GM18511 (cell line): ENCODE data around the gene ABCA2.

ENCODE experiments used
- ATAC-seq: cut with Tn5 transposase; IDR thresholded peaks from one replicate; pipeline ENCODE4 v1.9.1; 2021; ENCODE audit warnings: mild to moderate bottlenecking, moderate library complexity; ENCODE audit not compliant: unreplicated experiment

The ABCA2 gene, protein sequence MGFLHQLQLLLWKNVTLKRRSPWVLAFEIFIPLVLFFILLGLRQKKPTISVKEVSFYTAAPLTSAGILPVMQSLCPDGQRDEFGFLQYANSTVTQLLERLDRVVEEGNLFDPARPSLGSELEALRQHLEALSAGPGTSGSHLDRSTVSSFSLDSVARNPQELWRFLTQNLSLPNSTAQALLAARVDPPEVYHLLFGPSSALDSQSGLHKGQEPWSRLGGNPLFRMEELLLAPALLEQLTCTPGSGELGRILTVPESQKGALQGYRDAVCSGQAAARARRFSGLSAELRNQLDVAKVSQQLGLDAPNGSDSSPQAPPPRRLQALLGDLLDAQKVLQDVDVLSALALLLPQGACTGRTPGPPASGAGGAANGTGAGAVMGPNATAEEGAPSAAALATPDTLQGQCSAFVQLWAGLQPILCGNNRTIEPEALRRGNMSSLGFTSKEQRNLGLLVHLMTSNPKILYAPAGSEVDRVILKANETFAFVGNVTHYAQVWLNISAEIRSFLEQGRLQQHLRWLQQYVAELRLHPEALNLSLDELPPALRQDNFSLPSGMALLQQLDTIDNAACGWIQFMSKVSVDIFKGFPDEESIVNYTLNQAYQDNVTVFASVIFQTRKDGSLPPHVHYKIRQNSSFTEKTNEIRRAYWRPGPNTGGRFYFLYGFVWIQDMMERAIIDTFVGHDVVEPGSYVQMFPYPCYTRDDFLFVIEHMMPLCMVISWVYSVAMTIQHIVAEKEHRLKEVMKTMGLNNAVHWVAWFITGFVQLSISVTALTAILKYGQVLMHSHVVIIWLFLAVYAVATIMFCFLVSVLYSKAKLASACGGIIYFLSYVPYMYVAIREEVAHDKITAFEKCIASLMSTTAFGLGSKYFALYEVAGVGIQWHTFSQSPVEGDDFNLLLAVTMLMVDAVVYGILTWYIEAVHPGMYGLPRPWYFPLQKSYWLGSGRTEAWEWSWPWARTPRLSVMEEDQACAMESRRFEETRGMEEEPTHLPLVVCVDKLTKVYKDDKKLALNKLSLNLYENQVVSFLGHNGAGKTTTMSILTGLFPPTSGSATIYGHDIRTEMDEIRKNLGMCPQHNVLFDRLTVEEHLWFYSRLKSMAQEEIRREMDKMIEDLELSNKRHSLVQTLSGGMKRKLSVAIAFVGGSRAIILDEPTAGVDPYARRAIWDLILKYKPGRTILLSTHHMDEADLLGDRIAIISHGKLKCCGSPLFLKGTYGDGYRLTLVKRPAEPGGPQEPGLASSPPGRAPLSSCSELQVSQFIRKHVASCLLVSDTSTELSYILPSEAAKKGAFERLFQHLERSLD (N-terminal part only)

DNA sequence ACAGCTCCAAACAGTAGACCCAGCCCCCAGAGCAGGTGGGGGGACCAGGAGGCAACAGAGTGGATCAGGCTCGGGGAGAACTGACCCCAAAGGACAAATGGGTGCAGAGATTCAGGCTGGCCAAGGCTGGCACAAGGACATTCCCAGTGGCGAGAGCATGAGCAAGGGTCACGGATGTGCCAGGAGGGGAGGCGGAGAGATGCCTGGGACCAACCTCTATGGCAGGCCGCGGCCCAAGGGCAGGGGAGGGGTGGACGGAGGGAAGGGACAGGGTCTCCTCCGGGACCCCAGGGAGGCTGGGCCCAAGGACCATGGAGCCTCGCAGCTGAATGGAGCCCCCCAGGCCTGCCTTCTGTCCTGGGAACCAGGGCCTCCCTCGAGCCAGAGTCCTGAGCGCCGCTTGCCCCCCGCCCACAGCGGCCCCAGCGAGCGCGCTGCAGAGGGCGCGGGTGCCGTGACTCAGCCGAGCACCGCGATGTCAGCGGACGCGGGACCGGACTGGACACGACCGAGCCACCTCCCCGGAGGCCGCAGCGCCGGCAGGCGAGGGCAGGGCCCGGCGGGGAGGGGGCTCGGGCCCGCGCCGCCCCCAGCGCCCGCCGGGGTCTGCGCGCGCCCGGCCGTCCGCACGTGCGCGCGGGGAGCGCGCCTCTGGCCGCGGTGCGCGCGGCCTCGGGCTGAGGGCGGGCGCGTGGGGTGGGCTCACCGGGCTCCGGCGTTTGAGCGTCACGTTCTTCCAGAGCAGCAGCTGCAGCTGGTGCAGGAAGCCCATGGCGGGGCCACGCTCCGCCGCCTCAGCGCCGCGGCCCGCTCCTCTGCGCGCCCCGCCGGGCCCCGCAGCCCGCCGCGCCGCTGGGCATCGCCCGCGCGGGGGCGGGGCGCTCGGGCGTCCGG lies at the start of gene ABCA2:
ABCA2 (minus strand) TSS at position 869 of the 894 bp plus-strand sequence; CDS start at position 772, 97 bp downstream.
- ATAC-seq: no peak

DNA sequence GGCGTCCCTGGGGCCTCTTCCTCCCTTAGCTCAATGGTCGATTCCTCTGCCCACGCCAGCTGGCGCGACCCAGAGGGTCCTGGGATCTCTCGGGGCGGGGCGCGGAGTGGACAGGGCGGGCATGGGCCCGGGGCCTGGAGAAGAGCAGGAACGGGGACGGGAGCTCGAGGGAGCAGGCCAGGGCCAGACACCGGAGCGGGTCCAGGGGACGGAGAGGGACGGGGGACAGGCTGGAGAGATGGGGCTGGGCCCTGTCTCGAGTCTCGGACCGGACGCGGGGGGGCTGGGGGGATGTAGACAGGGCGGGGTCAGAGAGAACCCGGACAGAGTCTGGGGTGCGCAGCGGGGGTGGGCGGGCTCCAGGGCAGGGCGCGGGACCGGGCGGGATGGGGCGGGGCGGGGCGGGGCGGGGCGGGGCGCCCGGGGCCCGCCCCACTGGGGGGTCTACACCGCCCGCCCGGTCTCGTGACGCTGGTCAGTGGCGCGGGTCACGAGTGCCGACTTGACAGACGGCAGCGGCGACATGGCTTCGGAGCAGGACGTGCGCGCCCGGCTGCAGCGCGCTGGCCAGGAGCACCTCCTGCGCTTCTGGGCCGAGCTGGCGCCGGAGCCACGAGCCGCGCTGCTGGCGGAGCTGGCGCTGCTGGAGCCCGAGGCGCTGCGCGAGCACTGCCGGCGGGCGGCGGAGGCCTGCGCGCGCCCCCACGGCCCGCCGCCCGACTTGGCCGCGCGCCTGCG lies 49.1 kb upstream of the ABCA2 start, which contains the start of gene UAP1L1:
UAP1L1 (plus strand) TSS at position 508 of the 738 bp plus-strand sequence; CDS start at position 524, 16 bp downstream.
- ATAC-seq: no peak

DNA sequence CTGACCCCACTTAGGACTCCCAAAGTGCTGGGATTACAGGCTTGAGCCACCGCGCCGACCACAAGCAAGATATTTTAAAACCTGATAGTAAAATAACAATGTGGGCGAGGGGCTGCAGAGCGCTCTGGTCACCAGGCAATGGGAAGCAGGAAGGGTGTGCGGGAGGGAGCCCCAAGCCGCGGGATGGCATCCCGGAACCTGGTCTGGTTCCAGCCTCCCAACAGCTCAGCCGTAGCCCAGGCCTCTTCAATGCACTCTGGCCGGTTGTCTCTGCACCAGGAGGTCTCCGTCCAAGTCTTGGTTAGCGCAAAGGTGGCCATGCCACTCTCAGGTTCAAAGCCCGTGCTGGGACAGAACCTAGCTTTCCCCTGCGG lies 48.6 kb upstream of the ABCA2 start:
- ATAC-seq: no peak

DNA sequence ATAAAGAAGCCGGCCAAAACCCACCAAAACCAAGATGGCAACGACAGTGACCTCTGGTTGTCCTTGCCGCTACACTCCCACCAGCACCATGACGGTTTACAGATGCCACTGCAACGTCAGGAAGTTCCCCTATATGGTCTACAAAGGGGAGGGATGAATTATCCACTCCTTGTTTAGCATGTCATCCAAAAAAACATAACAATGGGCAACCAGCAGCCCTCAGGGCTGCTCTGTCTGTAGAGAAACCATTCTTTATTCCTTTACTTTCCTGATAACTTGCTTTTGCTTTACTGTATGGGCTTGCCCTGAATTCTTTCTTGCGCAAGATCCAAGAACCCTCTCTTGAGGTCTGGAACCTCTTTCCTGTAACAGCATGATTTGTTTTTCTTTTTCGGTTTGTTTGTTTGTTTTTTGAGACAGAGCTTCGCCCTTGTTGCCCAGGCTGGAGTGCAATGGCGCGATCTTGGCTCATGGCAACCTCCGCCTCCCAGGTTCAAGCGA lies 47.3 kb upstream of the ABCA2 start:
- no peak for ATAC-seq

DNA sequence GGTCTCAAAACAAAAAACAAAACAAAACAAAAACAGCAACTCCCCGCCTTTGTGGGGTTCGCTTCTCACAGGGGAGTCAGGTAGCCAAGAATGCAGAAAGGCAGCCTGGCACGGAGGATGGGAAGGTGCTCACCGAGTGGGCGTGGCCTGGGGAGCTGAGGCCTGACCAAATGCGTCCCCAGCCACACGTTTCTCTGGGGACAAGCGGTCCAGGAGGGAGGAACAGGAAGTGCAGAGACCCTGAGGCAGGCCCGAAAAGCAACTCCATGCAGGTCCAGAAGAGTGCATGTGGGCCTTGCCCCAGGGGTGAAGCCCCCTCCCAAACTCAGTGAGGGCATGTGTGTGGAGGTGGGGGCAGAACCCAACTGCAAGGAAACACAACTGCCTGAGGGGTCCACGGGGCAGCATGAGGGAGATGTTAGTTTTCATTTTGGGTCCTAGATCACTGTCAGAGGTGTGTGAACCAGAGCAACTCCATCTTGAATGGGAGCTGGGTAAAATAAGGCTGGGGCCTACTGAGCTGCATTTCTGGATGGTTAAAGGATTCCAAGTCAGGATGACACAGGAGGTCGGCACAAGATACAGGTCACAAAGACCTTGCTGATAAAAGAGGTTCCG lies 46.7 kb upstream of the ABCA2 start:
- no peak for ATAC-seq

DNA sequence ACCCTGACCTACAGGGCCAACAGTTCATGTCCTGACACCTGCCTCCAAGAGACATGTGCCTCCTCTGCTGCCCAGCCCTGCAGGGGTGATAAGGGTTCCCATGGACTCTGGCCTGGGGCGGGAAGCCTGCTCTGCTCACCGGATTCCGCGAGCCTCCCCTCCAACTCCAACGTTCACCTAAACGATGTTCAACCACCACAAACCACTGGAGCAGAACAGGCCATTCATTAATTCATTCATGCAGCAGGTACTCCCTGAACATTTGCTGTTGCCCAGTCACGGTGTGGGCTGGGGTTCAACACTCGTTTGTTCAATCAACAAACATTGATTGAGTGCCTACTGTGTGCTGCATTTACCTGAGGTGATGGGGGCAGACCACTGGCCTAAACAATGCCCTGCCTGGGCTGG lies 46.0 kb upstream of the ABCA2 start:
- no peak for ATAC-seq

DNA sequence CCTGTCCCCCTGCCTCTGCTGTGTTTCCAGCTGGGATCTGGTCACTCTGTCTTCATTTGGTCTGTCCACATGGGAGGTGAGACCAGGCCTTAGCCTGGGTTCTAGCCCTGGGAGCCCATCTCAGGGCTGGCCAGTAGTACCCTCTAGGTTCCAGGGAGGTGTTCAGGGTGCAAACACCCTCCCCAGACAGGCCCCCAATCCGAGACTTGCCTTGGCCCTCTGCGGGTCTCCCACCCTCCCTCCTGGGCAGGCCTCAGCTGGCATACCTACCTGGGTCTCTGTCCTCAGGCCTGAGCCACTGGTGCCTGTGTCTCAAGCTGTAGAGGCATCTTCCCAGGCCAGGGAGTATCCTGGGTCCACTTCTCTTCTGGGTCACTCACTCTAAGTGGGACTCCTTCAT lies 43.2 kb upstream of the ABCA2 start:
- ATAC-seq: no peak

DNA sequence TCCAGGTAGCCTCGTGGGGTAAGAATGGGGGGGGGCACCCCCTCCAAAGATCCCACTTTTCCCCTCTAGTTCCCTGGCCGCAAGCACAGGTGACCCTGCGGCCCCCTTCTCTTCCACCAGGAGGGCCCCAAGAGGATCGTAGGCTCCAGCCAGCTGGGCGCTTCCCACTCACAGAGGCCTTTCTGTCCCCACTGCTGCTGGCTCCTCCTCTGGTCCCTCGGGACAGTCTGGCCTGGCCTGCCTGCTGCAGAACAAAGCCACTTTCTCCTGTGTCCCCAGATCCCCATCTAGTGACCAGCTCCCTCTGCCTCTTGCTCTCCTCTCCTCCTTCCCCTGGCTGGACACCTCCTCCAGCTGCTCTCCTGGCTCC lies 42.9 kb upstream of the ABCA2 start:
- ATAC-seq: peak; percentile 9

DNA sequence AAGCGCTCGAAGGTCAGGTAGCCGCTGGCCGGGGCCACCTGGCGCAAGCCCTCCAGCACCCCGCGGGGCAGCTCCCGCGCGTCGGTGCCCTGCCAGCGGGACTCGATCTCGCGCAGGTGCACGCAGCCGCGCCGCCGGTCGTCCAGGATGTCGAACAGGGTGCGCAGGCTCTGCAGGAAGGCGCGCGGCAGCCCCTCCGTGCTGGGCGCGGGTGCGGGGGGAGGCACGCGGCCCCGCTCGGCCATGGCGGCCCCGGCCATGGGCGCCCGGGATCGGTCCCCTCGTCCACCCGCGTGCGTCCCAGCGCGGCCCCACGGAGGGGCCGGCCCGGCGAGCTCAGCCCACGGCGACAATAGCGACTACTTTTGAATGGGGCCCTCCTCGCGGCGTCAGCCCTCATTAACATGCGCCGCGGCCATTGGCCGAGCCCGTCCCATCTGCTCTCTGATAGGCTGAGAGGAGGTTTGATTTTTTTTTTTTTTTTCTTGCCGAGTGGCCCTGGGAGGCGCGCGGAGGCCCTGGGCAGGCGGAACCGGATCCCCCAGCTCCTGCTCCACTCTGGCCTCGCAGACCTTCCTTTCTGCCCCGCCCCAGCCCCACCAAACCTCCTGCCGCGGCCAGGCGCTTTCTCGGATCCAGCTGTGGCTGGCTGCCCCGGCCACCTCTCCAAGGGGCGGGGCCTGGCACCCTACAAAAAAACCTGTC lies 42.3 kb upstream of the ABCA2 start, which contains the start of gene SAPCD2:
SAPCD2 (minus strand) TSS at position 357 of the 705 bp plus-strand sequence; CDS start at position 260, 97 bp downstream.
- peak; percentile 77 for ATAC-seq

DNA sequence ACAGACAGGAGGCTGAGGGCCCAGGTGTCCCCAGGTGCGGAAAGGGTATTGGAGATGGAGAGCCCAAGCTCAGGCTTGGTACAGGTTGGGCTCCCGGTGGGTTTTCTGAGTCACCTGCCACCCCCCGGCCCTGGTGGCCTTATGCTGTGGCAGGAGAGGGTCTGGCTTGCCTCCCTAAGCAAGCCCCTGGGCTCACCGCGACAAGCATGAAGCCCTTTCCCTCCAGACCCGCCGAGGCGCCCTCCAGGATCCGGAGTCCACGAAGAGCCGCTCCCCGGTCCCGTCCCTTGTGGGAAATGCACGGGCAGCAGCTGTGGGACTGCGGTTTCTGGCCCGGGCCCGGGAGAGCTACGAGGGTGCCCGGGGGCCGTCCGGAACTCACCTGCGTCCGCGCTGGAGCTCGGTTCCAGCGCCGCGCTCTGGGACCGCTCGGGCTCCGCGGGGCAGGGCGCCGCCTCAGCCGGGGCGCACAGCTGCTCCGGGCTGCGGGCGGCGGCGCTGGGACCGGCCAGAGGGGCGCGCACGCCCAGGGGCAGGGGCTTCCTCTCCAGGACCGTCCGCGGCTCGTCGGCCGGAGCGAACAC lies 41.6 kb upstream of the ABCA2 start:
- no peak for ATAC-seq

DNA sequence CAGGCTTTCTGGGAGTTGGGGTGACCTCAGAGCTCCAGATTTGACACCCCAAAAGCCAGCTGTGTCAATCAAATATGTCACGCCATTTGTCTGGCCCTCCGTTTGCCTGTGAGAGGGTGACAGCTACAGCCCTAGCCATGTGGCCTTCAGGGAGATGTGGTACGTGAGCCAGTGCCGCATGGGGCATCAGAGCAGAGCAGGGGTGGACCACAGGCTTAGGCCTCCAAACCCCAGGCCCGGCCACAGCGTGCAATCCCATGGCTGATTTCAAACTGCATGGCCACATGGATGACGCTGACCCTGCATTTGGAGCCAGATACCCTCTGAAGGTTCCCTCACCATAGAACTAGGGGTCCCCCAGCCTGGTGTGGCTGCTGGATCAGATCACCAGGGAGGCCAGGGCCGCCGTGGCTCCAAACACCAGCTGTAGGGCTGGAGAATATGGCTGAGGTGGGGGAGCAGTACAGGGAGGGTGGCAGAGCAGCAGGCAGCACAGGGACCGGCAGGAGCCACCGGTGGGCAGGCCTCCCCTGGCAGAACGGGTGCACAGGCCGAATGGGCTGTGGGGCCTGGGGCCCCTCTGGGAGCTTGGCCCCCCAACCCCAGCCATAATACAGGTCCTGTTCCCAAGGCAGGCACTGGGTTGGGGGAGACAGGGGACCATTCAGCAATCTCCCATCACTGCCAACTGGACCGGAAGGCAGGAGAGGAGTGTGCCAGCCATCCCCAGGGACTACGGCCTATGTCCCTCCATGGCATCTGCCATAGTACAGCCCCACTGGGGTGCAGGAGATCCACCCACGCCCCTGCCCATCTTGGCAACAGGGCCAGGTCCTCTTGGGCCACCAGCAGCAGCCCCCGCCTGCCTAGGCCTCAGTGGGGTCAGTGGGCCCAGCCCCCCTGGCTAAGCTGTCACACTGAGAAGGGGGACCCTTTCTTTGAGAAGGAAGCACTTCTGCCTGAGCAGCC lies 40.8 kb upstream of the ABCA2 start:
- no peak for ATAC-seq

DNA sequence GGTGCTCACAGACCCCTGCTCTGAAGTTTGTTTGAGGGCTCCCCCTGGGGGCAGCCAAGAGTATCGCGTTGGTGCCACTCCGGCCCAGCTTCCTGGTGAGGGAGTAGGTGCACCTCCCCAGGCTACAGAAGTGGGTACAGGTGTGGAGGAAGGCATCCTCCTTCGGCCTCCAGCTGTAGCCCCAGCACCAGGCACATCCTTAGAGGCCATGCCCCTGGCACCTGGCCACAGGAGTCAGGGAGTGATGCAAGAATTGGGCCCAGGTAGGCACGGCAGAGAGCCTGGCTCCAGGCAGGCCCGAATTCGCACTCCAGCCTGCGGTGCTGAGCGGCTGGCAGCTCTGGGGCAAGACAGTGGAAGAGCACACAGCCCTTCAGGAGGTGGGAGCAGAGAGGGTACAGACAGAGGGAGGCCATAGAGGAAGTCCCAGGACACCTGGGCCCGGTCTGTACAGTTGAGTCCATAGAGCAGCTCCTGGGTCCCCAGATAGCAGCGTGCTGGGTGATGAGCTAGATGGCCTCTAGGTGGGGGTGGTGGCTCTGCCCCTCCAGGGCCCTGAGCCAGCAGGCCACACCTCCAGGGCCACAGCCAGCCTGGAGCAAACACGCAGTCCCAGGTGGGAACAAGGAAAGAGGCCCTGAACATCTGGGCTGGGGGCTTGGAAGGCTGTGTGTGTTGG lies 40.0 kb upstream of the ABCA2 start:
- peak; percentile 54 for ATAC-seq

DNA sequence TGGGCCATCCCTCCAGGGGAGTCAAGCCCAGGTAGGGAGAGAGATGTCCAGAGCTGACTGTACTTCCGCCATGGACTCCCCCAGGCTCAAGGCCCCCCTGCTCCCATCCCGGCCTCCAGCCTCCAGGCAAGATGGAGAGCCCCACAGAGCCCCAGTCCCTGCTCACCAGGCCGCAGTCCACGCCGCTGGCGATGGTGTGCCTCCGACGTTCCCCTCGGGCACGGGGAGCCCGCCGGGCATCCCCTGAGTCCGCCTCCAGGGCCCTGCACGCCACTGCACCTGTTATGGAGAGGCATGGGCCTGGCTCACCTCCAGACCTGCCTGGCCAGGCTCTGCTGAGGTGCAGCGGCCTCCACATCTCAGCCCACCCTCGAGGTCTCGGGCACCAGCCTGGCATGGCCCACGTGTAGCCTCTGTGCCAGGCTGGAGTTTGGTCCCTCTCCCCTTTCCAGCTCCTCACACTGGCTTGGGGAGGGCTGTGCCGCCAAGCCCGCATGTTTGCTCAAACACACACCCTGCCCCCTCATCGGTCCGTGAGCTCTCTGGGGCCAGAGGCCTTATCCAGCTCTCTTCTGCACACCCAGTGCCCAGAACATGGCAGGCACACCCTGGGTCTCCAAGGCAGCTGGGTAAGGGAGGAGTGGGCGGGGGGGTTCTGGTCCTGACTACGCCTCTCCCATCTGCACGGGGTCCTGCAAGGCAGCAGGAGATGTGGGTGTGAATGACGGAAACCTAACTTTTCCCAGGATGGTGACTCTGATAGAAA lies 38.2 kb upstream of the ABCA2 start:
- ATAC-seq: no peak

DNA sequence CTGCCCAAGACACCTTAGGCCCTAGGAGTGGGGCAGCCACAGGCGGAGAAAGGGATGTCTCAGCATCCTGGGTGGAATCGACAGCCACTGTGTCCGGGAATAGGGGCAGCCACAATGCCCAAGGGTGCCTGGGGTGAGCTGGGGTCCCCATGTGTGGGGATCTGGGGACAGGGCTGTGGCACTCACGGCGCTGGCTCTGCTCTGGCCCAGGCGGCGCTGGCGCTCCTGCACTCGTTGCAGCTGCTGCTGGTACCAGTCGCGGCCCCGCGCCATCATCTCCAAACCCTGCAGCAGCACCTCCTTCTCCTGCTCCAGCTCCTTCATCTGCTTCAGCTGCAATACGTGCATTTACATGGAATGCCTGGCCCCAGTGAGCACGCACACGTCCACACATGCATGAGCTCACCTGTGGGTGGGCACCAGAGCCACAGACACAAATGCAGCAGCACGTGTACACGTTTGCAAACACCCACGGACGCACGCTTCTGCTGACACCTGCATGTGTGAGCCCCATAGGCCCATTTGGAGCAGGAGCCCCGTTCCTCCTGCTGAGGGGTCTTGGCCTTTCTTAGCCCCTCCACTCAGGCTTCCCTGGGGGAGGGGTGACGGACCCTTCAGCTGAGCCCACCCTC lies 37.4 kb upstream of the ABCA2 start:
- no peak for ATAC-seq

DNA sequence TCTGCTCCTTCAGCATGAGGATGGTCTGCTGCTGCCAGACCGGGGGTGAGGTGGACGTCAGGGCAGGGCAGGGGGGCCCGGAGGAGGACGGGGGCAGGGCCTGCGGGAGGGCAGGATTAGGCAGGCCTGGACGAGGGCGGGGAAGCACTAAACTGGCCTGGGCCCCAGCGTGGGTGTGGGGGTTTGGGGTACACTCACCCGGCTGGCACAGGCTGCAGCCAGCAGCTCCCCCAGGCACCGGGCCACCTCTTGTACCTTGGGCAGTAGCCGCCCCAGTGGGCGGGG lies 36.8 kb upstream of the ABCA2 start:
- ATAC-seq: no peak
